Panc1 (cell line): ENCODE results near the gene CDH10. TPM values are rescaled to one million over a fixed set of nuclear protein-coding genes. Genes with fewer than 3 reads are reported as not detected.

Experiments
- ATAC-seq: fragments of 200-7000 bp; cut with Tn5 transposase; 2 replicates; pipeline ENCODE4 v1.9.1; 2020; ENCODE audit warnings: mild to moderate bottlenecking, moderate library complexity
- BruUV-seq: library from RNA; stranded (reverse); fragments of 400-500 nt; replicated peaks from 2 replicates; lab custom pipeline; 2021; lab: Mats Ljungman, UMichigan
- CTCF ChIA-PET: fragments of 300-600 bp; sonication (Branson Sonifier 250); formaldehyde crosslinking; loops from one replicate; lab custom pipeline; 2022; ENCODE audit warnings: antibody characterized with exemption; lab: Charles Lee
- POLR2A ChIA-PET: fragments of 300-600 bp; sonication (Branson Sonifier 250); formaldehyde crosslinking; loops from one replicate; lab custom pipeline; 2022; ENCODE audit warnings: antibody characterized with exemption; lab: Charles Lee
- DNase-seq: peaks from one replicate; pipeline ENCODE4 v3.0.0-alpha.2; 2010; ENCODE audit warnings: low read depth, low spot score
- H3K27ac ChIP-seq: 2 replicates; pipeline ENCODE4 v1.5.1; 2011; ENCODE audit warnings: mild to moderate bottlenecking, low read length, inconsistent platforms
- H3K27me3 ChIP-seq: fragments of 200-500 bp; sonication (Bioruptor generic); 2 replicates; pipeline ENCODE4 v1.6.0; 2014; ENCODE audit warnings: low read length, inconsistent platforms; ENCODE audit not compliant: control insufficient read depth, insufficient read depth
- H3K36me3 ChIP-seq: fragments of 200-500 bp; sonication (Bioruptor generic); 2 replicates; pipeline ENCODE4 v1.5.1; 2014; ENCODE audit warnings: inconsistent platforms, mild to moderate bottlenecking, low read length, moderate library complexity; ENCODE audit not compliant: control insufficient read depth, insufficient read depth
- H3K4me1 ChIP-seq: 2 replicates; pipeline ENCODE4 v1.5.1; 2011; ENCODE audit warnings: inconsistent platforms, mild to moderate bottlenecking, low read length, moderate library complexity; ENCODE audit not compliant: control insufficient read depth, insufficient read depth
- H3K4me3 ChIP-seq, 2 experiments: 2 replicates each; pipeline ENCODE4 v1.5.1; 2011 to 2012; ENCODE audit warnings: low read depth in 2 of 2, low read length in 2 of 2, mild to moderate bottlenecking in 2 of 2, inconsistent platforms in 1 of 2, moderate library complexity in 1 of 2
- H3K9me3 ChIP-seq: fragments of 200-500 bp; sonication (Bioruptor generic); 2 replicates; pipeline ENCODE4 v1.5.1; 2014; ENCODE audit warnings: low read depth, mild to moderate bottlenecking, inconsistent platforms, low read length, moderate library complexity; ENCODE audit not compliant: control insufficient read depth, insufficient read depth
- CTCF ChIP-seq: fragments of 450-650 bp; IDR thresholded peaks from 2 replicates; pipeline ENCODE4 v1.5.1; 2017; ENCODE audit warnings: mild to moderate bottlenecking
- POLR2AphosphoS5 ChIP-seq: IDR thresholded peaks from 2 replicates; pipeline ENCODE4 v1.6.1; 2012; ENCODE audit warnings: mild to moderate bottlenecking, low read depth, low read length, moderate library complexity
- REST ChIP-seq, 2 experiments: IDR thresholded peaks; 2 replicates each; pipeline ENCODE4 v1.6.1; 2011 to 2012; ENCODE audit warnings: low read depth in 2 of 2, control low read depth in 1 of 2, low read length in 1 of 2, mild to moderate bottlenecking in 1 of 2, moderate library complexity in 1 of 2; ENCODE audit not compliant: insufficient read depth in 1 of 2
- SIN3A ChIP-seq: IDR thresholded peaks from 2 replicates; pipeline ENCODE4 v1.6.1; 2012; ENCODE audit warnings: low read depth, mild to moderate bottlenecking, low read length, moderate library complexity, borderline replicate concordance; ENCODE audit not compliant: insufficient read depth
- TCF7L2 ChIP-seq: IDR thresholded peaks from 2 replicates; pipeline ENCODE4 v1.6.1; 2011; ENCODE audit warnings: mild to moderate bottlenecking, low read depth, low read length, inconsistent platforms
- in situ Hi-C: cut with HindIII; loops from 2 replicates; pipeline ENCODE4 v1.10.0; 2016; ENCODE audit warnings: low sequenced_read_pairs, low pct_unique_long_range_greater_than_20kb
- intact Hi-C: fragments of 100-400 bp; cut with micrococcal nuclease; formaldehyde crosslinking; loops from one replicate; pipeline ENCODE4 v1.10.0; 2022; ENCODE audit not compliant: unreplicated experiment
- total RNA-seq: library from RNA; stranded (reverse); gene quantifications from one replicate; pipeline ENCODE4 v1.2.1, GENCODE V29; 2021; ENCODE audit not compliant: unreplicated experiment

The CDH10 gene
- total RNA-seq, 1 experiment from 2014 or later = 0.72 TPM

DNA sequence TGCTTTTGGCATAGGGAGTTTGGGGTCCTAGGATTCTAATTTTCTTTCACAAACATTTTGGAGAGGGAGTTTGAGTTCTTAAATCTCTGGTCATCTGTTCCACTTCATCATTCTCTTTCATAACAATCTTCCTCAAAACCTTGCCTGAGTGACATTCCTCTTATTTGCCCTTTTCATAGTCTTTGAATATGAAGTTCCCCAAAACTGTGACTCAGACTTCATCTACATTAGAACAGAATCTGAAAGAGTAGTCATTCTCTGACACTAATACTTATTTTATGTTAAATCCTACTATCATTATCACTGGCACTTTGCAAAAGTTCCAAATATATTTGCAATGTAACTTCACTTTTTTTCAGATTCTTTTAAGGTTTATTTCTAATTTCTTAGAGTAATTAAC is 163.8 kb downstream of the CDH10 start:
- Histone ChIP-seq H3K27me3 (no peaks in the 10 kb centered on the region), H3K27ac (no peak overlapping the region), H3K9me3 (no peaks in the 10 kb centered on the region; the same call in 1 of the 2 replicates), H3K36me3 (no peaks in the 10 kb centered on the region), H3K4me1 (no peaks in the 10 kb centered on the region), H3K4me3 (no peak overlapping the region)
- ChIA-PET POLR2A (no interaction called here), CTCF (no interaction called here)
- intact Hi-C loops (no loop called here), in situ Hi-C loops (no loop called here)
- ATAC-seq (no peak), DNase-seq (no peak)
- BruUV-seq = no TSS peak
- TF ChIP-seq CTCF (no peak), SIN3A (no peak), POLR2AphosphoS5 (no peak), TCF7L2 (no peak), REST (IDR thresholded peaks at IDR 0.05; ENCODE audit: insufficient read depth in 1 of 2, low read depth in 2 of 2, low read length in 1 of 2) (no peak)

DNA sequence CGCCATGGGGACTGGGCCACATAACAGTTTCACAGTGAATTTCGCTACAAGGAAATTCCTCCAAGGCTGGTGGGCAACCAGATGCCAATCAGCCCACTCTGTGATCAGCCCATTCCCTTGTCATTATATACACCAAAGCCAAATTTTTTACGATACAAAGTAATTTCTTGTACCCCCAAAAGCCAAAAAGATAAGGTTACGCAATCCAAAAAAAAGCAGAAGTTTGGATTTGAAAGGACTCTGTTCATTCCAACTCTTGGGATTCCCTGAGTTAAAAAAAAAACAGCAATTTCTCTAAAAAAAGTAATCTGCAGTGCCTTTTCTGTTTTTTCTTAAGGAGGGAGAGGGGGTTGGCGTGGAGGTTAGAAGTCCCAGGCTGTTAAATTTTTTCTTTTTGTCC is 166.8 kb downstream of the CDH10 start:
- no TSS peak for BruUV-seq
- DNase-seq (no peak), ATAC-seq (no peak)
- intact Hi-C loops = no loop called here
- Histone ChIP-seq H3K27ac (no peak overlapping the region), H3K4me1 (no peaks in the 10 kb centered on the region), H3K36me3 (no peaks in the 10 kb centered on the region), H3K27me3 (no peaks in the 10 kb centered on the region), H3K4me3 (no peak overlapping the region), H3K9me3 (no peaks in the 10 kb centered on the region; the same call in 1 of the 2 replicates)
- POLR2A ChIA-PET = no interaction called here
- TF ChIP-seq POLR2AphosphoS5 = no peak
- TF ChIP-seq REST (IDR thresholded peaks at IDR 0.05; ENCODE audit: insufficient read depth in 1 of 2, low read depth in 2 of 2, low read length in 1 of 2) = no peak
- no peak for TF ChIP-seq SIN3A
- TF ChIP-seq TCF7L2 = no peak
- TF ChIP-seq CTCF = no peak
- CTCF ChIA-PET = no interaction called here
- in situ Hi-C loops = no loop called here
